Measurements from ENCODE around the gene PIGZ.

Gene PIGZ

DNA sequence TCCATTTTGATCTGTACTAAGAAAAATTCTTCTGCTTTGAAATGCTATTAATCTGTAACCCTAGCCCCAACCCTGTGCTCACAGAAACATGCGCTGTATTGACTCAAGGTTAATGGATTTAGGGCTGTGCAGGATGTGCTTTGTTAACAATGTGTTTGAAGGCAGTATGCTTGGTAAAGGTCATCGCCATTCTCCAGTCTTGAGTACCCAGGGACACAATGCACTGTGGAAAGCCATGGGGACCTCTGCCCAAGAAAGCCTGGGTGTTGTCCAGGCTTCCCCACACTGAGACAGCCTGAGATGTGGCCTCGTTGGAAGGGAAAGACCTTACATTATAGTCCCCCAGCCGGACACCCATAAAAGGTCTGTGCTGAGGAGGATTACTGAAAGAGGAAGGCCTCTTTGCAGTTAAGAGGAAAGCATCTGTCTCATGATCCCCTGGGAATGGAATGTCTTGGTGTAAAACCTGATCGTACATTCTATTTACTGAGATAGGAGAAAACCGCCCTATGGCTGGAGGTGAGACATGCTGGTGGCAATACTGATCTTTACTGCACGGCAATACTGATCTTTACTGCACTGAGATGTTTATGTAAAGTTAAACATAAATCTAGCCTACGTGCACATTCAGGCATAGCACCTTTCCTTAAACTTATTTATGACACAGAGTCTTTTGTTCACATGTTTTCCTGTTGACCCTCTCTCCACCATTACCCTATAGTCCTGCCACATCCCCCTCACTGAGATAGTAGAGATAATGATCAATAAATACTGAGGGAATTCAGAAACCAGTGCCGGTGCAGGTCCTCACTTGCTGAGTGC lies 6.3 kb downstream of the PIGZ start:
- TF ChIP-seq, protein P1, sequence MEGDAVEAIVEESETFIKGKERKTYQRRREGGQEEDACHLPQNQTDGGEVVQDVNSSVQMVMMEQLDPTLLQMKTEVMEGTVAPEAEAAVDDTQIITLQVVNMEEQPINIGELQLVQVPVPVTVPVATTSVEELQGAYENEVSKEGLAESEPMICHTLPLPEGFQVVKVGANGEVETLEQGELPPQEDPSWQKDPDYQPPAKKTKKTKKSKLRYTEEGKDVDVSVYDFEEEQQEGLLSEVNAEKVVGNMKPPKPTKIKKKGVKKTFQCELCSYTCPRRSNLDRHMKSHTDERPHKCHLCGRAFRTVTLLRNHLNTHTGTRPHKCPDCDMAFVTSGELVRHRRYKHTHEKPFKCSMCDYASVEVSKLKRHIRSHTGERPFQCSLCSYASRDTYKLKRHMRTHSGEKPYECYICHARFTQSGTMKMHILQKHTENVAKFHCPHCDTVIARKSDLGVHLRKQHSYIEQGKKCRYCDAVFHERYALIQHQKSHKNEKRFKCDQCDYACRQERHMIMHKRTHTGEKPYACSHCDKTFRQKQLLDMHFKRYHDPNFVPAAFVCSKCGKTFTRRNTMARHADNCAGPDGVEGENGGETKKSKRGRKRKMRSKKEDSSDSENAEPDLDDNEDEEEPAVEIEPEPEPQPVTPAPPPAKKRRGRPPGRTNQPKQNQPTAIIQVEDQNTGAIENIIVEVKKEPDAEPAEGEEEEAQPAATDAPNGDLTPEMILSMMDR (IDR thresholded peaks at IDR 0.05), result no peak
- no peak for DNase-seq (ENCODE audit: low spot score)
- no peak overlapping the region for H3K27ac ChIP-seq

DNA sequence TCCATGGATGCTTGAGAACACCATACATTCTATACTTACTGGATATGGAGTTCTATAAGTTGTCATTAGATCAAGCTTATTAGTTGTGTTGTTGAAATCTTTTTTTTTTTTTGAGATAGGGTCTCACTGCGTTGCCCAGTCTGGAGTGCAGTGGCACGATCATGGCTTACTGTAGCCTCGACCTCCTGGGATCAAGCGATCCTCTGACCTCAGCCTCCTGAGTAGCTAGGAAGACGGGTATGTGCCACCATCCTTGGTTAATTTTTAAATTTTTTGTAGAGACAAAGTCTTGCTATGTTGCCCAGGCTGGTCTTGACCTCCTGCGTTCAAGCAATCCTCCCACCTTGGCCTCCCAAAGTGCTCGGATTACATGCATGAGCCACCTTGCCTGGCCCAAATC lies 13.8 kb downstream of the PIGZ start:
- Histone ChIP-seq H3K27ac (no peak overlapping the region), H3K4me3 (no peak overlapping the region)
- DNase-seq (ENCODE audit: low spot score), result no peak
- TF ChIP-seq, protein P1 (IDR thresholded peaks at IDR 0.05), result no peak

More for the DNA sequence above, 6.3 kb downstream of the PIGZ start:
- no peak overlapping the region for H3K4me3 ChIP-seq

DNA sequence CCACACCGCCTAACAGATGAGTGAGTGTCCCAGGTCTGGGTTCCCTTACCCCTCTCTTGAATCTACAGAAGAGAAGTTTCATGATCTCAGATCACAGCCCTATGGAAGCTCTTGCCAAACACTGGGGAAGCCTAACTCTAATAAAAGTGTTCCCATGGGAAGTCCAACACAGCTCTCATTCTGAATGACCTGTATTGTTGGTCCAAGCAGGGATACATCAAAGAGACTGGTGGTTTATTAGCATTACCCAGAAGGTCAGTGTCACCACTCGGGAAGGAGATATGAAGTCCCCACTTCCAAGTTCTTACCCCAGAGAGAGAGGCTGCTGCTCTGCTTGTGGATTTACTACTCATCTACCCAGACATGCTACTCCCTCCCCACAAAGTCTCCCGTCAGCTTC lies 17.3 kb downstream of the PIGZ start:
- Histone ChIP-seq H3K27ac (no peak overlapping the region), H3K4me3 (no peak overlapping the region)
- no peak for DNase-seq (ENCODE audit: low spot score)
- TF ChIP-seq, protein P1 (IDR thresholded peaks at IDR 0.05), result no peak

DNA sequence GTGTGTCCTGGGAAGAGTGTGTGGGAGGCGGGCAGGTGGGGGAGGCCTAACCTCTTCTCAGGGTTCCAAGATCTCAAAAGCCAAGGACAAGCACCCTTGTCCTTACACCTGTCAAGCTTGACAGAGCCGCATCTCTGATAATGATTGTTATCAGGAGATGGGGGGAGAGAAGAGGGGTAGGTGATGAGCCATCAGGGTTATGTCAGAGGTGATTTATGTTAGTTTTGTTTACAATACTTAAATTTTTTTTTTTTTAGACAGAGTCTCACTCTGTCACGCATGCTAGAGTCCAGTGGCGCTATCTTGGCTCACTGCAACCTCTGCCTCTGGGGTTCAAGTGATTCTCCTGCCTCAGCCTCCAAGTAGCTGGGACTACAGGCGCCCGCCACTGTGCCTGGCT lies 18.9 kb downstream of the PIGZ start:
- TF ChIP-seq, protein P1 (IDR thresholded peaks at IDR 0.05), result no peak
- H3K27ac ChIP-seq, result no peak overlapping the region
- no peak overlapping the region for H3K4me3 ChIP-seq
- no peak for DNase-seq (ENCODE audit: low spot score)

DNA sequence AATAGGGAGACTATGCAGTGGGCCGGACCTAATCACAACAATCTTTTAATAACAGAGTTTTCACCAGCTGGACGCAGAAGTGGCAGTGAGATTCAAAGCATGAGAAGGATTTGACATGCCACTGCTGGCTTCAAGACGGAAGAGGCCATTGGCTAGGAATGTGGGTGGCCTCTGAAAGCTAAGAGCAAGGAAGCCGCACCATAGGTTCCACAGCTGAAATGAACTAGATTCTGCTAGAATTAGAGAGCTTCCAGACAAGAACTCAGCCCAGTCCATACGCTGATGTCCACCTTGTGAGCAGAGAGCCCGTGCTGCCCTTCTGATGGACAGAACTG lies 19.4 kb downstream of the PIGZ start:
- Histone ChIP-seq H3K27ac (no peak overlapping the region), H3K4me3 (no peak overlapping the region)
- TF ChIP-seq, protein P1 (IDR thresholded peaks at IDR 0.05), result no peak
- DNase-seq (ENCODE audit: low spot score), result no peak

DNA sequence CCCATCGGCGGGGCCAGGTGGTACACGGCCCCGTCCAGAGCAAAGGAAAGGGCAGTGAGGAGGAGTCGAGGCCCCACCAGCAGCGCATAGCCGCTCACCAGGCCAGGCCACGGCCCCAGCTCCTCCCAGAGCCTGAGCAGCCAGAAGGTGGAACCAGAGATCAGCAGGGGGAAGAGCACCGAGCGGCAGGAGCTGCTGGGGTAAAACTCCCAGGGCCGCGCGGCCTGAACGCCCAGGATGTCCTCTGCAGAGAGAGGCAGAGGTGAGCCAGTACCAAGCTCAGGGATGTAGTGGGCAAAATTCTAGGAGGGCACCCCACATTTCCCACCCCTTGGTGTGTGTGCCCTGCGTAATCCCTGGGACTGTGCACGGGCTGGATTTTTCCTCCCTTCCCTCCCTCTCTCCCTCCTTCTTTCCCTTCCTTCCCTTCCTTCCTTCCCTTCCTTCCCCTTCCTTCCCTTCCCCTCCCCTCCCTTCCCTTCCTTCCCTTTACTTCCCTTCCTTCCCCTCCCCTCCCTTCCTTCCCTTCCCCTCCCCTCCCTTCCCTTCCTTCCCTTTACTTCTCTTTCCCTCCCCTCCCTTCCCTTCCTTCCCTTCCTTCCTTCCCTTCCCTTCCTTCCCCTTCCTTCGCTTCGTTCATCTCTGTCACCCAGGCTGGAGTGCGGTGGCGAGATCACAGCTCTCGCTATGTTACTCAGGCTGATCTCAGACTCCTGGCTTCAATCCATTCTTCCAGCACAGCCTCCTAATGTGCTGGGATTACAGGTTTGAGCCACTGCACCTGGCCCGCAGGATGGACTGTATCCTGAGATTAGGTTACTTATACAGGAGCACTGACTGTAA lies 20.0 kb downstream of the PIGZ start:
- TF ChIP-seq, protein P1 (IDR thresholded peaks at IDR 0.05), result no peak
- no peak for DNase-seq (ENCODE audit: low spot score)
- Histone ChIP-seq H3K4me3 (no peak overlapping the region), H3K27ac (no peak overlapping the region)
